OCI-LY7 (cell line): ENCODE data around the gene UBE2S. TPM values are rescaled to one million over a fixed set of nuclear protein-coding genes. Genes with fewer than 3 reads are reported as not detected.
"Not testable (repeated sequence)": the region's sequence is repeated elsewhere in the genome, so short reads cannot be mapped to it uniquely, and the experiment has no call there.

Experiments
- BruUV-seq: library from RNA; stranded (reverse); fragments of 400-500 nt; replicated peaks from 2 replicates; lab custom pipeline; 2021; lab: Mats Ljungman, UMichigan
- CTCF ChIA-PET: fragments of 300-600 bp; sonication (Branson Sonifier 250); formaldehyde crosslinking; loops from one replicate; lab custom pipeline; 2022; ENCODE audit warnings: antibody characterized with exemption; ENCODE audit not compliant: unreplicated experiment; lab: Charles Lee
- POLR2A ChIA-PET: fragments of 300-600 bp; sonication (Branson Sonifier 250); formaldehyde crosslinking; loops from one replicate; lab custom pipeline; 2022; ENCODE audit warnings: antibody characterized with exemption; lab: Charles Lee
- DNase-seq: peaks from one replicate; pipeline ENCODE4 v3.0.0-alpha.2; 2015; ENCODE audit warnings: low spot score
- H2AFZ ChIP-seq: fragments of 200-600 bp; sonication (generic), shearing (Covaris generic); 2 replicates; pipeline ENCODE4 v1.6.1; 2014; ENCODE audit warnings: mild to moderate bottlenecking, antibody characterized with exemption, low read length, moderate library complexity
- H3K27ac ChIP-seq: fragments of 200-600 bp; sonication (generic); 2 replicates; pipeline ENCODE4 v1.5.1; 2014; ENCODE audit warnings: mixed run types, low read depth, mild to moderate bottlenecking, moderate library complexity, low read length, inconsistent platforms; ENCODE audit not compliant: poor library complexity, severe bottlenecking
- H3K36me3 ChIP-seq: fragments of 200-600 bp; sonication (generic); 2 replicates; pipeline ENCODE4 v1.6.1; 2014; ENCODE audit warnings: mild to moderate bottlenecking, antibody characterized with exemption, low read length, moderate library complexity, mixed read lengths; ENCODE audit not compliant: insufficient read depth
- H3K4me1 ChIP-seq: fragments of 200-600 bp; sonication (generic); 2 replicates; pipeline ENCODE4 v1.5.1; 2014; ENCODE audit warnings: mild to moderate bottlenecking, low read length; ENCODE audit not compliant: insufficient read depth, poor library complexity, severe bottlenecking
- H3K4me2 ChIP-seq: fragments of 200-600 bp; sonication (generic); 2 replicates; pipeline ENCODE4 v1.6.1; 2014; ENCODE audit warnings: mild to moderate bottlenecking, low read length
- H3K4me3 ChIP-seq: fragments of 200-600 bp; sonication (generic); 2 replicates; pipeline ENCODE4 v1.5.1; 2014; ENCODE audit warnings: mild to moderate bottlenecking, low read depth, low read length; ENCODE audit not compliant: poor library complexity, severe bottlenecking
- H3K79me2 ChIP-seq: fragments of 200-600 bp; sonication (generic); 2 replicates; pipeline ENCODE4 v1.6.1; 2016; ENCODE audit warnings: low read depth, mild to moderate bottlenecking, low read length, moderate library complexity, mixed read lengths; ENCODE audit not compliant: insufficient read depth
- H3K9me2 ChIP-seq: fragments of 200-600 bp; sonication (generic); 2 replicates; pipeline ENCODE4 v1.6.1; 2016; ENCODE audit warnings: mild to moderate bottlenecking, low read length, mixed read lengths; ENCODE audit not compliant: insufficient read depth
- H3K9me3 ChIP-seq: fragments of 200-600 bp; sonication (generic); 2 replicates; pipeline ENCODE4 v1.6.1; 2014; ENCODE audit warnings: mild to moderate bottlenecking, mixed run types, low read length, mixed read lengths
- H4K20me1 ChIP-seq: fragments of 200-600 bp; sonication (generic); 2 replicates; pipeline ENCODE4 v1.6.1; 2014; ENCODE audit warnings: mild to moderate bottlenecking, antibody characterized with exemption, low read length, moderate library complexity, mixed read lengths; ENCODE audit not compliant: insufficient read depth
- EZH2phosphoT487 ChIP-seq: fragments of 200-600 bp; sonication (generic); IDR thresholded peaks from 2 replicates; pipeline ENCODE4 v1.6.1; 2018; ENCODE audit warnings: low read depth, borderline replicate concordance, mild to moderate bottlenecking, mixed run types, antibody characterized with exemption, low read length, moderate library complexity, mixed read lengths
- intact Hi-C: fragments of 100-400 bp; cut with micrococcal nuclease; formaldehyde crosslinking; loops from one replicate; pipeline ENCODE4 v1.10.0; 2022; ENCODE audit not compliant: unreplicated experiment
- total RNA-seq, 2 experiments: library from RNA; depleted of rRNA in 1 of 2; stranded (reverse); fragments of >200 nt in 1 of 2; shearing (Covaris generic) in 1 of 2; gene quantifications; 2 replicates each; pipeline ENCODE4 v1.2.3, GENCODE V29; 2014 to 2022
- TF ChIP-seq, protein P1 (sequence below): fragments of 200-600 bp; sonication (generic); conservative IDR thresholded peaks from 2 replicates; pipeline ENCODE4 v1.5.1; 2014; ENCODE audit warnings: mild to moderate bottlenecking, antibody characterized with exemption, low read length, moderate library complexity, mixed read lengths

The UBE2S gene
- total RNA-seq, 2 experiments from 2014 or later = 285 to 682 TPM

DNA sequence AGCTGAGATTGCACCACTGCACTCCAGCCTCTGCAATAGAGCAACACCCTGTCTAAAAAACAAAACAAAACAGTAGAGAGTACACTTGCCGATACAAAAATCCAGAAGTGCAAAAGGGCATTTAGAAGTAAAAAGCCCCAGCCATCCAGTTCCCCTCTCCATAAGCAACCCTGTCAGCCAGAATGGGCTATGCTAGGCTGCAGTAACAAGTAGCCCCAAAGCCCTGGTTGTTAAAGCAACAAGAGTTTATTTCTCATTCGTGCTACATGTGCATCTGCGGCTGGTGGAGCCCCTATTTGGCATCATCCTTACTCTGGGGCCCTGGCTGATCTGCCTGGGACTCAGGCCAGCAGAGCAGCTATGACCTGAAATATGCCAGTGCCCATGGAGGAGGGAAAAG is 16.9 kb upstream of the UBE2S start:
- ChIA-PET POLR2A (no interaction called here), CTCF (no interaction called here)
- Histone ChIP-seq H3K79me2 (no peaks in the 10 kb centered on the region), H2AFZ (no peak overlapping the region), H3K36me3 (no peaks in the 10 kb centered on the region), H4K20me1 (no peaks in the 10 kb centered on the region), H3K9me3 (peaks cover 8% of the 10 kb centered on the region; the same call in 1 of the 2 replicates), H3K4me1 (no peaks in the 10 kb centered on the region), H3K4me2 (no peak overlapping the region), H3K27ac (no peak overlapping the region), H3K9me2 (no peaks in the 10 kb centered on the region), H3K4me3 (no peak overlapping the region)
- no TSS peak for BruUV-seq
- TF ChIP-seq, protein P1, sequence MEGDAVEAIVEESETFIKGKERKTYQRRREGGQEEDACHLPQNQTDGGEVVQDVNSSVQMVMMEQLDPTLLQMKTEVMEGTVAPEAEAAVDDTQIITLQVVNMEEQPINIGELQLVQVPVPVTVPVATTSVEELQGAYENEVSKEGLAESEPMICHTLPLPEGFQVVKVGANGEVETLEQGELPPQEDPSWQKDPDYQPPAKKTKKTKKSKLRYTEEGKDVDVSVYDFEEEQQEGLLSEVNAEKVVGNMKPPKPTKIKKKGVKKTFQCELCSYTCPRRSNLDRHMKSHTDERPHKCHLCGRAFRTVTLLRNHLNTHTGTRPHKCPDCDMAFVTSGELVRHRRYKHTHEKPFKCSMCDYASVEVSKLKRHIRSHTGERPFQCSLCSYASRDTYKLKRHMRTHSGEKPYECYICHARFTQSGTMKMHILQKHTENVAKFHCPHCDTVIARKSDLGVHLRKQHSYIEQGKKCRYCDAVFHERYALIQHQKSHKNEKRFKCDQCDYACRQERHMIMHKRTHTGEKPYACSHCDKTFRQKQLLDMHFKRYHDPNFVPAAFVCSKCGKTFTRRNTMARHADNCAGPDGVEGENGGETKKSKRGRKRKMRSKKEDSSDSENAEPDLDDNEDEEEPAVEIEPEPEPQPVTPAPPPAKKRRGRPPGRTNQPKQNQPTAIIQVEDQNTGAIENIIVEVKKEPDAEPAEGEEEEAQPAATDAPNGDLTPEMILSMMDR = no peak
- no peak for TF ChIP-seq EZH2phosphoT487
- intact Hi-C loops = no loop called here
- no peak for DNase-seq

DNA sequence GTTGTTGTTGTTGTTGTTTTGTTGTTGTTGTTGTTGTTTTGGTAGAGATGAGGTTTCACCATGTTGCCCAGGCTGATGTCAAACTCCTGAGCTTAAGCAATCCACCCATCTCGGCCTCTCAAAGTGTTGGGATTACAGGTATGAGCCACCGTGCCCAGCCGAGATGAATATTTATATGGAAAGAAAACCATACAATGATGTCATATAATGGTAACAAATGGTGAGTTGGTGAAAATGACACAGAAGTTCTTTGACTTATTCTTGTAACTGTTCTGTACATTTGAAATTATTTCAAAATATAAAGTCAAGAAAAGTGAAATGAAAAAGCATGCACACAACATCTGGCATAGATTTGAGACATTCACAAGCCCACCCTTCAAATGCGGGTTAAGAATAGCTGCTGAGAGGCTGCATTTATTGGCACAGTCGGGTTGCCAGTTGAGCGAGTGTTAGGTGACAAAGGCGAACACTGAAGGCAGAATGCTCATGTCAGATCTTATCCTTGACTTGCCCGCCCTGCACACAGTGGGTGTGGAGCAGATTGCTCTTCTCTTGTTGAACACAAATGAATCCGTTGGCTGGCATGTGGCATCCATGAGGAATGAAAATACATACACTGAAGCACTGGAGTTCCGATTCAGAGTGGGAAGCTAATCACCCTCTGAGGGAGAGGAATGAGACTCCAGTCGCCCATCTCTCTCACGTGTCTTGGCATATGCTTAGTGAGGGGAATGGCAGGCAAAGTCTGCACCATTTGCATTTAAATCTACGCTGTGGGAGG is 15.8 kb upstream of the UBE2S start:
- DNase-seq = no peak
- ChIA-PET POLR2A (no interaction called here), CTCF (no interaction called here)
- Histone ChIP-seq H4K20me1 (no peaks in the 10 kb centered on the region), H3K9me2 (no peaks in the 10 kb centered on the region), H3K4me3 (no peak overlapping the region), H3K36me3 (no peaks in the 10 kb centered on the region), H3K27ac (no peak overlapping the region), H3K79me2 (no peaks in the 10 kb centered on the region), H3K4me2 (no peak overlapping the region), H3K4me1 (no peaks in the 10 kb centered on the region), H2AFZ (no peak overlapping the region), H3K9me3 (peaks cover 10% of the 10 kb centered on the region; the same call in 1 of the 2 replicates)
- TF ChIP-seq, protein P1 = no peak
- TF ChIP-seq EZH2phosphoT487 = no peak
- no TSS peak for BruUV-seq
- intact Hi-C loops = no loop called here

- H3K36me3 ChIP-seq, CTCF ChIA-PET, H3K27ac ChIP-seq, DNase-seq, H3K9me2 ChIP-seq, POLR2A ChIA-PET, H3K4me2 ChIP-seq, H3K4me3 ChIP-seq, H4K20me1 ChIP-seq, BruUV-seq, intact Hi-C loops, H2AFZ ChIP-seq, H3K4me1 ChIP-seq, H3K79me2 ChIP-seq: not testable (repeated sequence)
- H3K9me3 ChIP-seq = peaks cover 10% of the 10 kb centered on the region; the same call in 1 of the 2 replicates
These were observed 13.7 kb upstream of the UBE2S start for GRCh38 chr19:55421281-55421680.
